ENCODE measurements around the gene NCBP3. TPM values are rescaled to one million over a fixed set of nuclear protein-coding genes. Genes with fewer than 3 reads are reported as not detected.

The NCBP3 gene
- total RNA-seq, 2 experiments from 2014 or later, result 25.0 to 29.5 TPM

DNA sequence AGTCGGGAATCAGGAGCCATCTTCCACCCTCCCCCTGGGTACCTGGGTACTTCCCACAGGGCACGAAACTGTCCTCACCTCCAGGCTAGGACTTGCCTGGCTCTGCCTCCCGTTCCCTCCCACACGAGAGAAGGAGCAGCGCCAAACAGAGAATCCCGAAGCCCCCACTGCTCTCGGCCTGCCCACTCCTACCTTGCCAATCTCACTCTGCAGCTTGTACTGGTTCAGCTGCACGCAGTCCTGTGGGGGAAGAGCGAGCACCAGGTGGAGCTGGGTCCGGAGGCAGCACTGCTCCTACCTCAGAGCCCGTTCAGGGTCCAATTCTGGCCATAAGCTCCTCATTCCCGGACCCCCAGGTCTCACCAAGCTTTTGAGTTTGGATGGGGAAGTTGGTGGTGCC lies 38.1 kb upstream of the NCBP3 start:
- TF ChIP-seq, protein P1, sequence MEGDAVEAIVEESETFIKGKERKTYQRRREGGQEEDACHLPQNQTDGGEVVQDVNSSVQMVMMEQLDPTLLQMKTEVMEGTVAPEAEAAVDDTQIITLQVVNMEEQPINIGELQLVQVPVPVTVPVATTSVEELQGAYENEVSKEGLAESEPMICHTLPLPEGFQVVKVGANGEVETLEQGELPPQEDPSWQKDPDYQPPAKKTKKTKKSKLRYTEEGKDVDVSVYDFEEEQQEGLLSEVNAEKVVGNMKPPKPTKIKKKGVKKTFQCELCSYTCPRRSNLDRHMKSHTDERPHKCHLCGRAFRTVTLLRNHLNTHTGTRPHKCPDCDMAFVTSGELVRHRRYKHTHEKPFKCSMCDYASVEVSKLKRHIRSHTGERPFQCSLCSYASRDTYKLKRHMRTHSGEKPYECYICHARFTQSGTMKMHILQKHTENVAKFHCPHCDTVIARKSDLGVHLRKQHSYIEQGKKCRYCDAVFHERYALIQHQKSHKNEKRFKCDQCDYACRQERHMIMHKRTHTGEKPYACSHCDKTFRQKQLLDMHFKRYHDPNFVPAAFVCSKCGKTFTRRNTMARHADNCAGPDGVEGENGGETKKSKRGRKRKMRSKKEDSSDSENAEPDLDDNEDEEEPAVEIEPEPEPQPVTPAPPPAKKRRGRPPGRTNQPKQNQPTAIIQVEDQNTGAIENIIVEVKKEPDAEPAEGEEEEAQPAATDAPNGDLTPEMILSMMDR (IDR thresholded peaks at IDR 0.05), result no peak
- Mint-ChIP-seq H3K9me3 (no peaks in the 10 kb centered on the region), H3K36me3 (ENCODE audit: low read depth) (peaks cover 14% of the 10 kb centered on the region), H3K27me3 (no peaks in the 10 kb centered on the region), H3K4me3 (no peak overlapping the region), H3K4me1 (ENCODE audit: low read depth) (peaks cover 23% of the 10 kb centered on the region), H3K27ac (no peak overlapping the region)
- peaks cover 17% of the 10 kb centered on the region for H3K36me3 ChIP-seq (ENCODE audit: insufficient read depth, low read length)
- H3K27ac ChIP-seq (ENCODE audit: low read depth in 1 of 2, low read length in 2 of 2), result no peak overlapping the region
- POLR2A ChIA-PET, result interaction anchor here (1.4 kb wide), 1 partner anchor 9 kb away, joined by 3 read pairs; the partner anchor contains the start of gene CAMKK1
- CTCF ChIA-PET, result no interaction called here
- no peak overlapping the region for H3K4me3 ChIP-seq (ENCODE audit: low read length)
- no peak for DNase-seq
- intact Hi-C loops (cut with DNase I, micrococcal nuclease), result no loop called here
- H3K4me1 ChIP-seq (ENCODE audit: insufficient read depth, low read length), result peaks cover 28% of the 10 kb centered on the region
- peaks cover 0 to 3% of the 10 kb centered on the region in 2 experiments for H3K9me3 ChIP-seq (ENCODE audit: control insufficient read depth in 1 of 2, insufficient read depth in 1 of 2, low read length in 2 of 2)
- no peaks in the 10 kb centered on the region for H3K27me3 ChIP-seq (ENCODE audit: control insufficient read depth in 1 of 2, insufficient read depth in 2 of 2, low read length in 2 of 2)
- ATAC-seq (ENCODE audit: poor library complexity), result no peak

DNA sequence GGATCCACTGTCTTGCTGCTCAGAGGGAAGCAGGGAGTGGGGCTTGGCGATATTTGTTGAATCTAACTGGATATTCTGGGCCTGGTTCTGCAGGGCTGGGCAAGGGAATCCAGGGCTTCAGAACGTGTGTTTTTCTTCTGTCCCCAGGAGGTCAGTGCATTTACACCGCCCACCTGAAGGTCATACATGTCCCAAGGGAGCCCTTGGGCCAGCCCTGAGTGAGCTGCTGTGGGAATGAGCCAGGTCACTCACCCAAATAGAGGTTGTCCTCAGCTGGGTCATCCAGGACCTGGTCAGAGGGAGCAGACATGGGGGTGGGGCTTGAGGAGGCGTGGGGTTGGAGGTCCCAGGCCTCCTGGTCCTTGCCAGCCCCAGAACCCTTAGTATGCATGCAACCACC lies 36.2 kb upstream of the NCBP3 start:
- peaks cover 14% of the 10 kb centered on the region for H3K4me1 ChIP-seq (ENCODE audit: insufficient read depth, low read length)
- no peak overlapping the region for H3K27ac Mint-ChIP-seq
- no peaks in the 10 kb centered on the region for H3K9me3 Mint-ChIP-seq
- no peak overlapping the region for H3K4me3 ChIP-seq (ENCODE audit: low read length)
- no peaks in the 10 kb centered on the region for H3K27me3 ChIP-seq (ENCODE audit: control insufficient read depth in 1 of 2, insufficient read depth in 2 of 2, low read length in 2 of 2)
- peaks cover 12% of the 10 kb centered on the region for H3K4me1 Mint-ChIP-seq (ENCODE audit: low read depth)
- CTCF ChIA-PET, result no interaction called here
- POLR2A ChIA-PET, result no interaction called here
- H3K9me3 ChIP-seq (ENCODE audit: control insufficient read depth in 1 of 2, insufficient read depth in 1 of 2, low read length in 2 of 2), result no peaks in the 10 kb centered on the region
- H3K4me3 Mint-ChIP-seq, result no peak overlapping the region
- ATAC-seq (ENCODE audit: poor library complexity) (no peak), DNase-seq (no peak)
- H3K36me3 Mint-ChIP-seq (ENCODE audit: low read depth), result peaks cover 19% of the 10 kb centered on the region
- intact Hi-C loops (cut with DNase I, micrococcal nuclease), result no loop called here
- TF ChIP-seq, protein P1 (IDR thresholded peaks at IDR 0.05), result no peak
- peaks cover 17% of the 10 kb centered on the region for H3K36me3 ChIP-seq (ENCODE audit: insufficient read depth, low read length)
- H3K27ac ChIP-seq (ENCODE audit: low read depth in 1 of 2, low read length in 2 of 2), result no peak overlapping the region
- H3K27me3 Mint-ChIP-seq, result no peaks in the 10 kb centered on the region

DNA sequence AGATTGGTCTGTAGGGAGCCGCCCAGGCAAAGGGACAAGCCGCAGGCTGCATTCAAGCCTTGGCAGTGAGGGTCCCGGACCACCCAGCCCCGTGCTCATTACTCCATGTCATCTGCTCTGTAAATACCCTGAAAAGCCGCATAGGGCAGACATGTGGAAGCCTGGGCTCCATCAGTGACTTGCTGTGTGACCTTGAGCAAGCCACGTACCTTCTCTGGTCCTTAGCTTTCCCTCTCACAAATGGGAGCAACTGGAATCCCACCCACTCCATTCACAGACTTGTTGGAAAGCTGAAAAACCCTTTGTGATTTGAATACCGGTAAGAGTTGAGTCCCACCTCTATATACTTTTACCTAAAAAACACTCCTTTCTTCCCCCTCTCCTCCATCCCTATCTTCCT lies 34.9 kb upstream of the NCBP3 start:
- TF ChIP-seq, protein P1 (IDR thresholded peaks at IDR 0.05), result no peak
- Mint-ChIP-seq H3K36me3 (ENCODE audit: low read depth) (peaks cover 29% of the 10 kb centered on the region), H3K9me3 (no peaks in the 10 kb centered on the region), H3K4me3 (no peak overlapping the region), H3K27ac (no peak overlapping the region), H3K4me1 (ENCODE audit: low read depth) (no peaks in the 10 kb centered on the region), H3K27me3 (no peaks in the 10 kb centered on the region)
- peaks cover 1% of the 10 kb centered on the region for H3K4me1 ChIP-seq (ENCODE audit: insufficient read depth, low read length)
- CTCF ChIA-PET, result no interaction called here
- no peak overlapping the region for H3K4me3 ChIP-seq (ENCODE audit: low read length)
- POLR2A ChIA-PET, result interaction anchor here (0.8 kb wide), 1 partner anchor 24 kb away, joined by 3 read pairs; no protein-coding TSS in a partner anchor
- no peaks in the 10 kb centered on the region for H3K27me3 ChIP-seq (ENCODE audit: control insufficient read depth in 1 of 2, insufficient read depth in 2 of 2, low read length in 2 of 2)
- intact Hi-C loops (cut with DNase I, micrococcal nuclease), result no loop called here
- ATAC-seq (ENCODE audit: poor library complexity) (no peak), DNase-seq (no peak)
- H3K36me3 ChIP-seq (ENCODE audit: insufficient read depth, low read length), result peaks cover 17% of the 10 kb centered on the region
- no peaks in the 10 kb centered on the region for H3K9me3 ChIP-seq (ENCODE audit: control insufficient read depth in 1 of 2, insufficient read depth in 1 of 2, low read length in 2 of 2)
- no peak overlapping the region for H3K27ac ChIP-seq (ENCODE audit: low read depth in 1 of 2, low read length in 2 of 2)

Measured in CD4-positive, alpha-beta T cell (primary cell).